GM12878 (cell line): ENCODE data around the gene PDSS2. TPM values are rescaled to one million over a fixed set of nuclear protein-coding genes. Genes with fewer than 3 reads are reported as not detected.

ENCODE experiments used
- CBFB ChIP-seq: IDR thresholded peaks from 2 replicates; pipeline ENCODE4 v1.6.1; 2016; ENCODE audit warnings: antibody characterized with exemption, low read depth
- CHD2 ChIP-seq: IDR thresholded peaks from 2 replicates; pipeline ENCODE4 v1.6.1; 2011; ENCODE audit warnings: low read depth, low read length, improper control_type of control experiment, borderline replicate concordance
- CHD4 ChIP-seq: fragments of 200-600 bp; sonication (generic); IDR thresholded peaks from 2 replicates; pipeline ENCODE4 v1.6.1; 2016; ENCODE audit warnings: mild to moderate bottlenecking
- GATAD2B ChIP-seq: fragments of 450-650 bp; conservative IDR thresholded peaks from 2 replicates; pipeline ENCODE4 v1.6.1; 2017; ENCODE audit warnings: low read depth, mild to moderate bottlenecking, moderate library complexity
- IKZF2 ChIP-seq, 2 experiments: fragments of 450-650 bp; IDR thresholded peaks; 2 replicates each; pipeline ENCODE4 v1.6.1; 2017; ENCODE audit warnings: mild to moderate bottlenecking in 2 of 2, moderate library complexity in 2 of 2
- JUNB ChIP-seq: IDR thresholded peaks from 2 replicates; pipeline ENCODE4 v1.6.1; 2016; ENCODE audit warnings: antibody characterized with exemption, mild to moderate bottlenecking
- MEF2A ChIP-seq: IDR thresholded peaks from 2 replicates; pipeline ENCODE4 v1.6.1; 2011; ENCODE audit warnings: low read depth, mild to moderate bottlenecking, low read length, moderate library complexity; ENCODE audit not compliant: insufficient read depth
- MYB ChIP-seq: fragments of 150-350 bp; IDR thresholded peaks from 2 replicates; pipeline ENCODE4 v1.6.1; 2014; ENCODE audit warnings: mild to moderate bottlenecking, low read depth, low read length, borderline replicate concordance
- NFYA ChIP-seq: IDR thresholded peaks from 2 replicates; pipeline ENCODE4 v1.6.1; 2011; ENCODE audit warnings: low read depth, mild to moderate bottlenecking, low read length, improper control_type of control experiment, borderline replicate concordance
- NR2C2 ChIP-seq: IDR thresholded peaks from 2 replicates; pipeline ENCODE4 v1.6.1; 2011; ENCODE audit warnings: borderline replicate concordance, low read depth; ENCODE audit not compliant: control insufficient read depth, insufficient read length
- POLR2A ChIP-seq: IDR thresholded peaks from 2 replicates; pipeline ENCODE4 v1.6.1; 2011; ENCODE audit warnings: low read depth, mild to moderate bottlenecking, low read length
- POU2F2 ChIP-seq: IDR thresholded peaks from 3 replicates; pipeline ENCODE4 v1.6.1; 2011; ENCODE audit warnings: low read depth, mild to moderate bottlenecking, low read length, borderline replicate concordance
- WRNIP1 ChIP-seq: IDR thresholded peaks from 2 replicates; pipeline ENCODE4 v1.6.1; 2011; ENCODE audit warnings: low read depth, low read length, improper control_type of control experiment, borderline replicate concordance
- YBX1 ChIP-seq: fragments of 450-650 bp; IDR thresholded peaks from 2 replicates; pipeline ENCODE4 v1.6.1; 2016; ENCODE audit warnings: antibody characterized with exemption
- ZNF274 ChIP-seq: IDR thresholded peaks from one replicate; pipeline ENCODE4 v1.8.0; 2011; ENCODE audit not compliant: insufficient read length, insufficient read depth
- ZNF384 ChIP-seq: IDR thresholded peaks from 2 replicates; pipeline ENCODE4 v1.6.1; 2012; ENCODE audit warnings: low read depth, mild to moderate bottlenecking, low read length, improper control_type of control experiment, borderline replicate concordance
- polyA plus RNA-seq, 11 experiments: library from polyadenylated mRNA; depleted of rRNA in 4 of 11; unstranded in 6 of 11; stranded (reverse) in 5 of 11; fragments of >200 nt; fragmentation: Nextera tagmentation in 4 of 11; fragmentation: Illumina TruSeq in 1 of 11; extraction: Ambion mirVana in 4 of 11; extraction: Trizol in 1 of 11; gene quantifications; 1 replicate in 1 of 11; 2 replicates in 10 of 11; pipeline versions ENCODE4 v1.2.1 to v1.2.3, GENCODE V29; 2011 to 2016; ENCODE audit warnings: inconsistent platforms in 2 of 11, missing spikeins in 2 of 11, low read depth in 1 of 11
- total RNA-seq, 4 experiments: library from RNA; depleted of rRNA in 3 of 4; stranded (reverse); fragments of >200 nt in 3 of 4; fragmentation: Illumina TruSeq in 1 of 4; extraction: Trizol in 1 of 4; gene quantifications; 2 replicates each; pipeline versions ENCODE4 v1.2.1 to v1.2.3, GENCODE V29; 2013 to 2021
- TF ChIP-seq, protein P1 (sequence below): fragments of 450-650 bp; IDR thresholded peaks from 2 replicates; pipeline ENCODE4 v1.6.1; 2017; ENCODE audit warnings: mild to moderate bottlenecking, moderate library complexity
- TF ChIP-seq, protein P2 (sequence below): fragments of 450-650 bp; IDR thresholded peaks from 2 replicates; pipeline ENCODE4 v1.6.1; 2016; ENCODE audit warnings: mild to moderate bottlenecking
- TF ChIP-seq, protein P3 (sequence below): fragments of 450-650 bp; IDR thresholded peaks from 2 replicates; pipeline ENCODE4 v1.6.1; 2018; ENCODE audit warnings: mild to moderate bottlenecking, low read depth, moderate library complexity; ENCODE audit not compliant: partially characterized antibody
- TF ChIP-seq, protein P4 (sequence below): fragments of 450-650 bp; IDR thresholded peaks from 2 replicates; pipeline ENCODE4 v1.6.1; 2017; ENCODE audit warnings: mild to moderate bottlenecking

The PDSS2 gene
- total and polyA plus RNA-seq, 10 of the 15 experiments (the other 5 are each of a cell fraction or from before 2014, with no cell fraction given), result 7.7 to 15.5 (median 9.6) TPM

DNA sequence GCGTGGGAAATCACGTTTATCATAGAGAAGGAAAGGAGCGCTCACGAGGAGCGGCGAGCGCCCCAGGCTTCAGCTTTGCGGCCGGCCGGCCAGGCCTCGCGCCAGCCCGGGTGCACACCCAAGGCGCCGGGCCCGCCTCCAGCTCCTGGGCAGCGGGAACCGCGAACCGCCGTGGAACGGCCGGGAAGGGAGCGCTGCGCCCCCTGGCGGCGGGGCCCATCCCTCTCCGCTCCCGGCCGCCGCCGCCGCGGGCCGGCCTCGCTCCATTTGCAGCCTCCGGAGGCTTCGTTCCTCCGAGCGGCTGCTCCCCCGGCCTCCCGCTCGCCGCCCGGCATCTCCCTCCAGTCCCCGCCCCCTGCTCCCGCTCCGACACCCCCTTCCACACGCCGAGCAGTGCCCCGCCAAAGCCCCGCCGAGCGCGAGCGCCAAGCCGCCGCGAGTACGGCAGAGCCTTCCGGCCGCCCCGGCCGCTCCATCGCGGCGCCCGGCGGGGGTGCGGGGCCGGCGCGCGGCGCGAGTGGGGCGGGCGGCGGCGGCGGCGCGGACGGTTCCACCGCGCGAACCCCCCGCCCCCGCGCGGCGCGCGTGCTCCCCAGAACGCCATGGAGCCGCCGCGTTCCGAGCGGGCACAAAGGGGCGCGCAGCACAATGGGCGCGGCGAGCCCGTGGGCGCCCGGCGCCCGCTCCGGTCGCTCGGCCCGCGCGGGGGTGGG lies 345.0 kb downstream of the PDSS2 start (continued):
- TF ChIP-seq, protein P1, sequence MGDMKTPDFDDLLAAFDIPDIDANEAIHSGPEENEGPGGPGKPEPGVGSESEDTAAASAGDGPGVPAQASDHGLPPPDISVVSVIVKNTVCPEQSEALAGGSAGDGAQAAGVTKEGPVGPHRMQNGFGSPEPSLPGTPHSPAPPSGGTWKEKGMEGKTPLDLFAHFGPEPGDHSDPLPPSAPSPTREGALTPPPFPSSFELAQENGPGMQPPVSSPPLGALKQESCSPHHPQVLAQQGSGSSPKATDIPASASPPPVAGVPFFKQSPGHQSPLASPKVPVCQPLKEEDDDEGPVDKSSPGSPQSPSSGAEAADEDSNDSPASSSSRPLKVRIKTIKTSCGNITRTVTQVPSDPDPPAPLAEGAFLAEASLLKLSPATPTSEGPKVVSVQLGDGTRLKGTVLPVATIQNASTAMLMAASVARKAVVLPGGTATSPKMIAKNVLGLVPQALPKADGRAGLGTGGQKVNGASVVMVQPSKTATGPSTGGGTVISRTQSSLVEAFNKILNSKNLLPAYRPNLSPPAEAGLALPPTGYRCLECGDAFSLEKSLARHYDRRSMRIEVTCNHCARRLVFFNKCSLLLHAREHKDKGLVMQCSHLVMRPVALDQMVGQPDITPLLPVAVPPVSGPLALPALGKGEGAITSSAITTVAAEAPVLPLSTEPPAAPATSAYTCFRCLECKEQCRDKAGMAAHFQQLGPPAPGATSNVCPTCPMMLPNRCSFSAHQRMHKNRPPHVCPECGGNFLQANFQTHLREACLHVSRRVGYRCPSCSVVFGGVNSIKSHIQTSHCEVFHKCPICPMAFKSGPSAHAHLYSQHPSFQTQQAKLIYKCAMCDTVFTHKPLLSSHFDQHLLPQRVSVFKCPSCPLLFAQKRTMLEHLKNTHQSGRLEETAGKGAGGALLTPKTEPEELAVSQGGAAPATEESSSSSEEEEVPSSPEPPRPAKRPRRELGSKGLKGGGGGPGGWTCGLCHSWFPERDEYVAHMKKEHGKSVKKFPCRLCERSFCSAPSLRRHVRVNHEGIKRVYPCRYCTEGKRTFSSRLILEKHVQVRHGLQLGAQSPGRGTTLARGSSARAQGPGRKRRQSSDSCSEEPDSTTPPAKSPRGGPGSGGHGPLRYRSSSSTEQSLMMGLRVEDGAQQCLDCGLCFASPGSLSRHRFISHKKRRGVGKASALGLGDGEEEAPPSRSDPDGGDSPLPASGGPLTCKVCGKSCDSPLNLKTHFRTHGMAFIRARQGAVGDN, result peak; percentile 40; the same call in 1 of the 2 replicates
- TF ChIP-seq POLR2A (peak; percentile 69), POU2F2 (0 out of 3 replicates have a peak, but pooled peaks have one; percentile 26), NFYA (no peak), IKZF2 (IDR thresholded peaks at IDR 0.05) (no peak), ZNF384 (no peak), WRNIP1 (no peak), MEF2A (no peak), NR2C2 (no peak), ZNF274 (no peak), YBX1 (no peak), MYB (no peak), CHD2 (no peak), JUNB (no peak), CHD4 (no peak), CBFB (no peak), GATAD2B (peak; percentile 89)
- TF ChIP-seq, protein P2, sequence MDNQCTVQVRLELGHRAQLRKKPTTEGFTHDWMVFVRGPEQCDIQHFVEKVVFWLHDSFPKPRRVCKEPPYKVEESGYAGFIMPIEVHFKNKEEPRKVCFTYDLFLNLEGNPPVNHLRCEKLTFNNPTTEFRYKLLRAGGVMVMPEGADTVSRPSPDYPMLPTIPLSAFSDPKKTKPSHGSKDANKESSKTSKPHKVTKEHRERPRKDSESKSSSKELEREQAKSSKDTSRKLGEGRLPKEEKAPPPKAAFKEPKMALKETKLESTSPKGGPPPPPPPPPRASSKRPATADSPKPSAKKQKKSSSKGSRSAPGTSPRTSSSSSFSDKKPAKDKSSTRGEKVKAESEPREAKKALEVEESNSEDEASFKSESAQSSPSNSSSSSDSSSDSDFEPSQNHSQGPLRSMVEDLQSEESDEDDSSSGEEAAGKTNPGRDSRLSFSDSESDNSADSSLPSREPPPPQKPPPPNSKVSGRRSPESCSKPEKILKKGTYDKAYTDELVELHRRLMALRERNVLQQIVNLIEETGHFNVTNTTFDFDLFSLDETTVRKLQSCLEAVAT, result no peak
- TF ChIP-seq, protein P3, sequence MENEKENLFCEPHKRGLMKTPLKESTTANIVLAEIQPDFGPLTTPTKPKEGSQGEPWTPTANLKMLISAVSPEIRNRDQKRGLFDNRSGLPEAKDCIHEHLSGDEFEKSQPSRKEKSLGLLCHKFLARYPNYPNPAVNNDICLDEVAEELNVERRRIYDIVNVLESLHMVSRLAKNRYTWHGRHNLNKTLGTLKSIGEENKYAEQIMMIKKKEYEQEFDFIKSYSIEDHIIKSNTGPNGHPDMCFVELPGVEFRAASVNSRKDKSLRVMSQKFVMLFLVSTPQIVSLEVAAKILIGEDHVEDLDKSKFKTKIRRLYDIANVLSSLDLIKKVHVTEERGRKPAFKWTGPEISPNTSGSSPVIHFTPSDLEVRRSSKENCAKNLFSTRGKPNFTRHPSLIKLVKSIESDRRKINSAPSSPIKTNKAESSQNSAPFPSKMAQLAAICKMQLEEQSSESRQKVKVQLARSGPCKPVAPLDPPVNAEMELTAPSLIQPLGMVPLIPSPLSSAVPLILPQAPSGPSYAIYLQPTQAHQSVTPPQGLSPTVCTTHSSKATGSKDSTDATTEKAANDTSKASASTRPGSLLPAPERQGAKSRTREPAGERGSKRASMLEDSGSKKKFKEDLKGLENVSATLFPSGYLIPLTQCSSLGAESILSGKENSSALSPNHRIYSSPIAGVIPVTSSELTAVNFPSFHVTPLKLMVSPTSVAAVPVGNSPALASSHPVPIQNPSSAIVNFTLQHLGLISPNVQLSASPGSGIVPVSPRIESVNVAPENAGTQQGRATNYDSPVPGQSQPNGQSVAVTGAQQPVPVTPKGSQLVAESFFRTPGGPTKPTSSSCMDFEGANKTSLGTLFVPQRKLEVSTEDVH, result no peak
- TF ChIP-seq, protein P4, sequence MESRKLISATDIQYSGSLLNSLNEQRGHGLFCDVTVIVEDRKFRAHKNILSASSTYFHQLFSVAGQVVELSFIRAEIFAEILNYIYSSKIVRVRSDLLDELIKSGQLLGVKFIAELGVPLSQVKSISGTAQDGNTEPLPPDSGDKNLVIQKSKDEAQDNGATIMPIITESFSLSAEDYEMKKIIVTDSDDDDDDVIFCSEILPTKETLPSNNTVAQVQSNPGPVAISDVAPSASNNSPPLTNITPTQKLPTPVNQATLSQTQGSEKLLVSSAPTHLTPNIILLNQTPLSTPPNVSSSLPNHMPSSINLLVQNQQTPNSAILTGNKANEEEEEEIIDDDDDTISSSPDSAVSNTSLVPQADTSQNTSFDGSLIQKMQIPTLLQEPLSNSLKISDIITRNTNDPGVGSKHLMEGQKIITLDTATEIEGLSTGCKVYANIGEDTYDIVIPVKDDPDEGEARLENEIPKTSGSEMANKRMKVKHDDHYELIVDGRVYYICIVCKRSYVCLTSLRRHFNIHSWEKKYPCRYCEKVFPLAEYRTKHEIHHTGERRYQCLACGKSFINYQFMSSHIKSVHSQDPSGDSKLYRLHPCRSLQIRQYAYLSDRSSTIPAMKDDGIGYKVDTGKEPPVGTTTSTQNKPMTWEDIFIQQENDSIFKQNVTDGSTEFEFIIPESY, result no peak
